Transverse colon (tissue), 4 donors: ENCODE measurements around the gene TUBB. TPM values are rescaled to one million over a fixed set of nuclear protein-coding genes. Genes with fewer than 3 reads are reported as not detected.
"Not testable (repeated sequence)": the region's sequence is repeated elsewhere in the genome, so short reads cannot be mapped to it uniquely, and the experiment has no call there.

Experiments
- DNase-seq: peaks from one replicate; pipeline ENCODE4 v3.0.0-alpha.2; 2019
- H3K27ac ChIP-seq, 4 donors: fragments of 200-600 bp; sonication (generic); 2 replicates each; pipeline ENCODE4 v1.5.1; 2016 to 2018; ENCODE audit warnings: inconsistent platforms in 4 of 4
- H3K27me3 ChIP-seq: fragments of 200-600 bp; sonication (generic); 2 replicates; pipeline ENCODE4 v1.5.1; 2017; ENCODE audit warnings: inconsistent platforms
- H3K36me3 ChIP-seq, 4 donors: fragments of 200-600 bp; sonication (generic); 2 replicates each; pipeline ENCODE4 v1.5.1; 2017 to 2019; ENCODE audit warnings: inconsistent platforms in 4 of 4
- H3K4me1 ChIP-seq, 4 donors: fragments of 200-600 bp; sonication (generic); 2 replicates each; pipeline ENCODE4 v1.5.1; 2017 to 2020; ENCODE audit warnings: inconsistent platforms in 4 of 4
- H3K4me3 ChIP-seq, 4 donors: fragments of 200-600 bp; sonication (generic); 1 replicate in 1 of 4; 2 replicates in 3 of 4; pipeline versions ENCODE4 v1.5.1 to v1.6.1; 2017 to 2019; ENCODE audit warnings: inconsistent platforms in 4 of 4
- H3K9me3 ChIP-seq, 2 donors: fragments of 200-600 bp; sonication (generic); 2 replicates each; pipeline ENCODE4 v1.5.1; 2017 to 2019; ENCODE audit warnings: inconsistent platforms in 2 of 2
- EP300 ChIP-seq: sonication (generic); formaldehyde crosslinking; IDR thresholded peaks from one replicate; pipeline ENCODE4 v1.6.1; 2017; ENCODE audit warnings: antibody characterized with exemption, low read depth
- POLR2A ChIP-seq: fragments of 450-650 bp; IDR thresholded peaks from one replicate; pipeline ENCODE4 v1.6.1; 2016; ENCODE audit warnings: antibody characterized with exemption, mild to moderate bottlenecking, moderate library complexity
- POLR2AphosphoS5 ChIP-seq, 3 donors: sonication (generic); formaldehyde crosslinking; IDR thresholded peaks; one replicate each; pipeline ENCODE4 v1.6.1; 2016; ENCODE audit warnings: antibody characterized with exemption in 3 of 3
- WGBS, 2 donors: methylation state at CpG; one replicate each; pipeline ENCODE4 v1.1.5; 2018; ENCODE audit warnings: low coverage in 1 of 2; 5-methylcytosine and 5-hydroxymethylcytosine counted together
- in situ Hi-C, 4 donors: fragments of 200-750 bp; cut with MboI; loops; one replicate each; pipeline versions ENCODE4 v1.15.0 to v1.15.1; 2017; ENCODE audit warnings: low sequenced_read_pairs in 3 of 4, low pct_ligation_motif_present in 1 of 4, low pct_unique_long_range_greater_than_20kb in 1 of 4
- intact Hi-C: fragments of 100-400 bp; cut with DNase I; formaldehyde crosslinking; loops from one replicate; pipeline ENCODE4 v1.15.1; 2023; ENCODE audit warnings: low total_unique reads
- total RNA-seq, 4 donors: library from RNA; depleted of rRNA; stranded (reverse); fragments of >200 nt; gene quantifications; one replicate each; pipeline ENCODE4 v1.1.0, GENCODE V29; 2016
- TF ChIP-seq, protein P1 (sequence below), 5 experiments: fragments of 200-600 bp in 3 of 5; fragments of 450-650 bp in 2 of 5; sonication (generic) in 3 of 5; IDR thresholded peaks; 1 replicate in 2 of 5; 2 replicates in 3 of 5; pipeline ENCODE4 v1.5.1; 2016 to 2017; ENCODE audit warnings: antibody characterized with exemption in 5 of 5, inconsistent platforms in 3 of 5, mild to moderate bottlenecking in 2 of 5, moderate library complexity in 1 of 5

The TUBB gene
- total RNA-seq, 4 donors from 2014 or later = 77.1 to 128 (median 106) TPM

DNA sequence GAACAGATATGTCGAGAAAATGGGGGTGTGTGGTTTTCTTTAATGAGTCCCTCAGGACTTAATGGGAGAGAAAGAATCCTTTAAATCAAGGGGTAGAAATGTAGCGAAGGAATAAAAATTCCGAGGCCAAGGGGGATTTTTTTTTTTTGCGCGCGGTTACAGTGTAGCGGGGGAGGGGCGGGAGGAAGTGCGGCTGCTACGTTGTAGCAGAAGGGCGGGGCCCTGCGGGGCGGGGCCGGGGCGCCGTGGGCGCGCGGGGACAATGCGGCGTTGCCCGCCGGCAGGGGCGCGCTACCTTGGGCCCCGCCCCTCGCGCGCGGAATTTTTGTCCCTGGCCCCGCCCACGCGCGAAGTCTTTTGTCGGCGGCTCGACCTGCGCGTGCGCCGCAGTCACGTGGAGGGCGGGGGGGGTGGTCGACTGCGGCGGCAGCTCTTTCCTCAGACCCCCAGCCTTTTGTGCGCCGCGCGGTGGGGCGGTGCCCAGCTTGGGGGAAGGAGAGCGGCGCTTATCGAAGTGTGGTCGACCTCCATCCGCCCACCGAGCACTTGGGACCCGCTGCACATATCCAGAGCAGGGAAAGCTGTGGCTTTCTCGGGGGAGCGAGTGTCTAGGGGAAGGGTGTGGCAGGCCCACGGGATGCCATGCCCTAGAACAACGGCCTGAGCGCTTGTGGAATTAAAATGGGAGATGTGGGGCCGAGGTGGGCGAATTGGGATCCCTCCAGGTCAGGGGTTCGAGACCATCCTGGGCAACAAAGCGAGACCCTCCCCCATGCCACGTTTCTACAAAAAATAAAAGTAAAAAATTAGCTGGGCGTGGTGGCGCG, 1.3 kb downstream of the TUBB start:
- DNase-seq = peak; percentile 94
- in situ Hi-C loops = loop anchor here in 2 of 4 donors (5.0 to 10.0 kb wide), 2 partner anchors 39 to 153 kb away; no protein-coding TSS in a partner anchor
- TF ChIP-seq POLR2A = no peak
- peak; percentile 54 to 75 (median 55) for TF ChIP-seq POLR2AphosphoS5 (IDR thresholded peaks at IDR 0.05)
- TF ChIP-seq, protein P1, sequence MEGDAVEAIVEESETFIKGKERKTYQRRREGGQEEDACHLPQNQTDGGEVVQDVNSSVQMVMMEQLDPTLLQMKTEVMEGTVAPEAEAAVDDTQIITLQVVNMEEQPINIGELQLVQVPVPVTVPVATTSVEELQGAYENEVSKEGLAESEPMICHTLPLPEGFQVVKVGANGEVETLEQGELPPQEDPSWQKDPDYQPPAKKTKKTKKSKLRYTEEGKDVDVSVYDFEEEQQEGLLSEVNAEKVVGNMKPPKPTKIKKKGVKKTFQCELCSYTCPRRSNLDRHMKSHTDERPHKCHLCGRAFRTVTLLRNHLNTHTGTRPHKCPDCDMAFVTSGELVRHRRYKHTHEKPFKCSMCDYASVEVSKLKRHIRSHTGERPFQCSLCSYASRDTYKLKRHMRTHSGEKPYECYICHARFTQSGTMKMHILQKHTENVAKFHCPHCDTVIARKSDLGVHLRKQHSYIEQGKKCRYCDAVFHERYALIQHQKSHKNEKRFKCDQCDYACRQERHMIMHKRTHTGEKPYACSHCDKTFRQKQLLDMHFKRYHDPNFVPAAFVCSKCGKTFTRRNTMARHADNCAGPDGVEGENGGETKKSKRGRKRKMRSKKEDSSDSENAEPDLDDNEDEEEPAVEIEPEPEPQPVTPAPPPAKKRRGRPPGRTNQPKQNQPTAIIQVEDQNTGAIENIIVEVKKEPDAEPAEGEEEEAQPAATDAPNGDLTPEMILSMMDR (IDR thresholded peaks at IDR 0.05) = peak in 4 of 5 experiments; percentile 39 to 47 (median 45)
- Histone ChIP-seq H3K27ac (peak overlapping the region; percentile 93 to 99 (median 98)), H3K4me1 (peaks cover 2 to 59% (median 35%) of the 10 kb centered on the region in 4 donors), H3K36me3 (peaks cover 0 to 24% (median 11%) of the 10 kb centered on the region in 4 donors), H3K9me3 (no peaks in the 10 kb centered on the region), H3K4me3 (peak overlapping the region; percentile 68 to 90 (median 78)), H3K27me3 (no peaks in the 10 kb centered on the region)
- intact Hi-C loops = loop anchor here (1.0 to 5.0 kb wide), 2 partner anchors 43 to 104 kb away; partner anchors contain the start of genes MRPS18B and PPP1R10
- 0% methylated on average over 65 of the region's 71 CpGs; no CpG with 5 or more reads in 1 of the 2 donors for WGBS, 2 donors

DNA sequence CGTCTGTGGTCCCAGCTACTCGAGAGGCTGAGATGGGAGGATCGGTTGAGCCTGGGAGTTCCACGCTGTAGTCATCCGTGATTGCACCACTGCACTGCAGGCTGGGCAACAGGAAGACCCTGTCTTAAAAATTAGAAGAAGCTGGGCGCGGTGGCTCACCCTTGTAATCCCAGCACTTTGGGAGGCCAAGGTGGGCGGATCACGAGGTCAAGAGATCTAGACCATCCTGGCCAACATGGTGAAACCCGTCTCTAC, 1.8 kb downstream of the TUBB start:
- Histone ChIP-seq H3K36me3 (peaks cover 0 to 27% (median 11%) of the 10 kb centered on the region in 4 donors), H3K4me1 (peaks cover 0 to 56% (median 31%) of the 10 kb centered on the region in 4 donors), H3K4me3 (peak overlapping the region; percentile 68 to 90 (median 78)), H3K27ac (peak overlapping the region; percentile 93 to 99 (median 98))
- DNase-seq = peak; percentile 36
- H3K9me3 ChIP-seq, H3K27me3 ChIP-seq: not testable (repeated sequence)
- WGBS, 2 donors = 4% methylated on average over 10 of the region's 10 CpGs; no CpG with 5 or more reads in 1 of the 2 donors
- in situ Hi-C loops = loop anchor here in 2 of 4 donors (5.0 to 10.0 kb wide), 2 partner anchors 40 to 153 kb away; no protein-coding TSS in a partner anchor
- intact Hi-C loops = loop anchor here (1.0 to 5.0 kb wide), 2 partner anchors 44 to 105 kb away; partner anchors contain the start of genes MRPS18B and PPP1R10

DNA sequence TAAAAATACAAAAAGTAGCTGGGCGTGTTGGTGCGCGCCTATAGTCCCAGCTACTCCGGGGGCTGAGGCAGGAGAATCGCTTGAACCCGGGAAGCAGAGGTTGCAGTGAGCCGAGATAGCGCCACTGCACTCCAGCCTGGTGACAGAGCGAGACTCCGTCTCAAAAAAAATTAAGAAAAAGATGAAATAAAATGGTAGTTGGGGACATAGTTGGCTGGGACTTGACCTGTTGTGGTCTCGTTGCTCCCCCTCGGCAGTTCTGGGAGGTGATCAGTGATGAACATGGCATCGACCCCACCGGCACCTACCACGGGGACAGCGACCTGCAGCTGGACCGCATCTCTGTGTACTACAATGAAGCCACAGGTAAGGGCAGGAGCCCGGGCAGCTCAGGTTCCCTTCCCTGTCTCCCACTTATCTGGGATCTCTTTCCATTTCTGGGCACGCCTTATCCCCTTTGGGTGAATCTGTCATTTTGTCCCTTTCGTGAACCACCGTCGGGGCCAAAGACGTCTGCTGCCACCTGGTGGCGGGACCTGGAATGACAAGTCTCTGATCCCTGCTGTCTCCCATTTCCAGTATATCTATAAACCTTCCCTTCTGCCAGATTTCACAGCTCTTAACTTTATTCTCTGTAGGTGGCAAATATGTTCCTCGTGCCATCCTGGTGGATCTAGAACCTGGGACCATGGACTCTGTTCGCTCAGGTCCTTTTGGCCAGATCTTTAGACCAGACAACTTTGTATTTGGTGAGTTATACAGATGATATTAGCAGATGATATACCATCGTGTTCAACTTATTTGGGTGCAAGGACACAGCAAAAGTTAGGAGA, 2.3 kb downstream of the TUBB start:
- in situ Hi-C loops = loop anchor here in 2 of 4 donors (5.0 to 10.0 kb wide), 2 partner anchors 40 to 152 kb away; no protein-coding TSS in a partner anchor
- intact Hi-C loops = loop anchor here (1.0 to 5.0 kb wide), 2 partner anchors 44 to 105 kb away; partner anchors contain the start of genes MRPS18B and PPP1R10
- peak; percentile 89 for DNase-seq
- peaks cover 0 to 56% (median 31%) of the 10 kb centered on the region in 4 donors for H3K4me1 ChIP-seq
- peaks cover 0 to 33% (median 11%) of the 10 kb centered on the region in 4 donors for H3K36me3 ChIP-seq
- H3K4me3 ChIP-seq = peak overlapping the region in 3 of 4 donors; percentile 76 to 90 (median 79)
- 7 to 10% methylated on average over 11 to 27 of the region's 27 CpGs for WGBS, 2 donors
- TF ChIP-seq POLR2AphosphoS5 (IDR thresholded peaks at IDR 0.05) (peak in 1 of 3 donors; percentile 23), POLR2A (peak; percentile 15), EP300 (no peak)
- TF ChIP-seq, protein P1 (IDR thresholded peaks at IDR 0.05) = peak; percentile 98 to 100 (median 99)
- H3K27me3 ChIP-seq = no peaks in the 10 kb centered on the region
- no peaks in the 10 kb centered on the region for H3K9me3 ChIP-seq
- peak overlapping the region; percentile 93 to 99 (median 98) for H3K27ac ChIP-seq

DNA sequence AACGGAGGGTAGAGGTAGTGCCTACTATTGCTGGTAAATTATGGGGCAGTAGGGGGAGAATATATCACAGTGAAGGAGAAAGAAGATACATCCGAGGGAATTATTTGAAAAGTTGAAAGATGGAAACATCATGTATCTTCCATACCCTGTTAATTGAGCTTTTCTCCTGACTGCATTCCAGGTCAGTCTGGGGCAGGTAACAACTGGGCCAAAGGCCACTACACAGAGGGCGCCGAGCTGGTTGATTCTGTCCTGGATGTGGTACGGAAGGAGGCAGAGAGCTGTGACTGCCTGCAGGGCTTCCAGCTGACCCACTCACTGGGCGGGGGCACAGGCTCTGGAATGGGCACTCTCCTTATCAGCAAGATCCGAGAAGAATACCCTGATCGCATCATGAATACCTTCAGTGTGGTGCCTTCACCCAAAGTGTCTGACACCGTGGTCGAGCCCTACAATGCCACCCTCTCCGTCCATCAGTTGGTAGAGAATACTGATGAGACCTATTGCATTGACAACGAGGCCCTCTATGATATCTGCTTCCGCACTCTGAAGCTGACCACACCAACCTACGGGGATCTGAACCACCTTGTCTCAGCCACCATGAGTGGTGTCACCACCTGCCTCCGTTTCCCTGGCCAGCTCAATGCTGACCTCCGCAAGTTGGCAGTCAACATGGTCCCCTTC, 3.1 kb downstream of the TUBB start:
- H3K36me3 ChIP-seq = peaks cover 0 to 35% (median 11%) of the 10 kb centered on the region in 4 donors
- 50 to 52% methylated on average over 2 to 16 of the region's 16 CpGs for WGBS, 2 donors
- intact Hi-C loops (loop anchor here (5.0 kb wide), 1 partner anchor 106 kb away; the partner anchor contains the start of genes MRPS18B and PPP1R10), in situ Hi-C loops (loop anchor here in 2 of 4 donors (5.0 to 10.0 kb wide), 2 partner anchors 41 to 152 kb away; no protein-coding TSS in a partner anchor)
- DNase-seq, H3K4me3 ChIP-seq, H3K27me3 ChIP-seq, H3K9me3 ChIP-seq: not testable (repeated sequence)
- H3K27ac ChIP-seq = peak overlapping the region; percentile 93 to 99 (median 98)
- peaks cover 0 to 50% (median 24%) of the 10 kb centered on the region in 4 donors for H3K4me1 ChIP-seq

DNA sequence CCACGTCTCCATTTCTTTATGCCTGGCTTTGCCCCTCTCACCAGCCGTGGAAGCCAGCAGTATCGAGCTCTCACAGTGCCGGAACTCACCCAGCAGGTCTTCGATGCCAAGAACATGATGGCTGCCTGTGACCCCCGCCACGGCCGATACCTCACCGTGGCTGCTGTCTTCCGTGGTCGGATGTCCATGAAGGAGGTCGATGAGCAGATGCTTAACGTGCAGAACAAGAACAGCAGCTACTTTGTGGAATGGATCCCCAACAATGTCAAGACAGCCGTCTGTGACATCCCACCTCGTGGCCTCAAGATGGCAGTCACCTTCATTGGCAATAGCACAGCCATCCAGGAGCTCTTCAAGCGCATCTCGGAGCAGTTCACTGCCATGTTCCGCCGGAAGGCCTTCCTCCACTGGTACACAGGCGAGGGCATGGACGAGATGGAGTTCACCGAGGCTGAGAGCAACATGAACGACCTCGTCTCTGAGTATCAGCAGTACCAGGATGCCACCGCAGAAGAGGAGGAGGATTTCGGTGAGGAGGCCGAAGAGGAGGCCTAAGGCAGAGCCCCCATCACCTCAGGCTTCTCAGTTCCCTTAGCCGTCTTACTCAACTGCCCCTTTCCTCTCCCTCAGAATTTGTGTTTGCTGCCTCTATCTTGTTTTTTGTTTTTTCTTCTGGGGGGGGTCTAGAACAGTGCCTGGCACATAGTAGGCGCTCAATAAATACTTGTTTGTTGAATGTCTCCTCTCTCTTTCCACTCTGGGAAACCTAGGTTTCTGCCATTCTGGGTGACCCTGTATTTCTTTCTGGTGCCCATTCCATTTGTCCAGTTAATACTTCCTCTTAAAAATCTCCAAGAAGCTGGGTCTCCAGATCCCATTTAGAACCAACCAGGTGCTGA, 3.9 kb downstream of the TUBB start:
- DNase-seq, H3K27me3 ChIP-seq, H3K9me3 ChIP-seq, H3K4me3 ChIP-seq: not testable (repeated sequence)
- in situ Hi-C loops = loop anchor here in 2 of 4 donors (5.0 to 10.0 kb wide), 2 partner anchors 42 to 151 kb away; no protein-coding TSS in a partner anchor
- peaks cover 0 to 42% (median 21%) of the 10 kb centered on the region in 4 donors for H3K4me1 ChIP-seq
- H3K27ac ChIP-seq = peak overlapping the region; percentile 22 to 35 (median 28)
- intact Hi-C loops = loop anchor here (5.0 kb wide), 1 partner anchor 107 kb away; the partner anchor contains the start of genes MRPS18B and PPP1R10
- H3K36me3 ChIP-seq = peaks cover 0 to 35% (median 15%) of the 10 kb centered on the region in 4 donors
- WGBS, 2 donors = 56 to 100% methylated on average over 3 to 29 of the region's 29 CpGs
